GM12878 (cell line): ENCODE data around the gene KIFC3. TPM values are rescaled to one million over a fixed set of nuclear protein-coding genes. Genes with fewer than 3 reads are reported as not detected.

ENCODE experiments used
- ATF7 ChIP-seq: fragments of 450-650 bp; IDR thresholded peaks from 2 replicates; pipeline ENCODE4 v1.6.1; 2016; ENCODE audit warnings: low read depth, mild to moderate bottlenecking
- CEBPZ ChIP-seq: fragments of 150-350 bp; IDR thresholded peaks from 2 replicates; pipeline ENCODE4 v1.6.1; 2016; ENCODE audit warnings: low read depth, low read length
- DPF2 ChIP-seq: fragments of 450-650 bp; IDR thresholded peaks from 2 replicates; pipeline ENCODE4 v1.6.1; 2017; ENCODE audit warnings: mild to moderate bottlenecking
- FOS ChIP-seq: IDR thresholded peaks from 3 replicates; pipeline ENCODE4 v1.6.1; 2011; ENCODE audit warnings: borderline replicate concordance; ENCODE audit not compliant: insufficient read length; ENCODE audit errors: extremely low read depth
- GABPA ChIP-seq: IDR thresholded peaks from 2 replicates; pipeline ENCODE4 v1.6.1; 2014; ENCODE audit warnings: antibody characterized with exemption, low read depth, mild to moderate bottlenecking, inconsistent platforms
- IKZF1 ChIP-seq: fragments of 450-650 bp; conservative IDR thresholded peaks from 2 replicates; pipeline ENCODE4 v1.6.1; 2017; ENCODE audit warnings: antibody characterized with exemption, mild to moderate bottlenecking
- NFYB ChIP-seq: IDR thresholded peaks from 2 replicates; pipeline ENCODE4 v1.6.1; 2011; ENCODE audit warnings: low read depth, mild to moderate bottlenecking, low read length, improper control_type of control experiment, moderate library complexity; ENCODE audit not compliant: insufficient read depth
- NKRF ChIP-seq: fragments of 450-650 bp; conservative IDR thresholded peaks from 2 replicates; pipeline ENCODE4 v1.6.1; 2017; ENCODE audit warnings: mild to moderate bottlenecking, moderate library complexity
- NR2C1 ChIP-seq: fragments of 450-650 bp; IDR thresholded peaks from 2 replicates; pipeline ENCODE4 v1.6.1; 2017; ENCODE audit warnings: antibody characterized with exemption, mild to moderate bottlenecking, moderate library complexity
- POLR2AphosphoS5 ChIP-seq: IDR thresholded peaks from 2 replicates; pipeline ENCODE4 v1.6.1; 2011; ENCODE audit warnings: mild to moderate bottlenecking, low read length, inconsistent platforms
- RELA ChIP-seq: fragments of 450-650 bp; IDR thresholded peaks from 2 replicates; pipeline ENCODE4 v1.8.0; 2014; ENCODE audit warnings: borderline replicate concordance; ENCODE audit not compliant: partially characterized antibody
- SIN3A ChIP-seq: IDR thresholded peaks from 2 replicates; pipeline ENCODE4 v1.6.1; 2012; ENCODE audit warnings: low read depth, low read length, improper control_type of control experiment
- SIX5 ChIP-seq: IDR thresholded peaks from 2 replicates; pipeline ENCODE4 v1.6.1; 2011; ENCODE audit warnings: mild to moderate bottlenecking, low read depth, low read length, moderate library complexity; ENCODE audit not compliant: severe bottlenecking
- SRF ChIP-seq, 2 experiments: IDR thresholded peaks; 2 replicates each; pipeline ENCODE4 v1.6.1; 2011; ENCODE audit warnings: low read depth in 2 of 2, low read length in 2 of 2, mild to moderate bottlenecking in 1 of 2, moderate library complexity in 1 of 2
- STAT3 ChIP-seq: IDR thresholded peaks from 2 replicates; pipeline ENCODE4 v1.6.1; 2011; ENCODE audit warnings: low read depth, low read length, improper control_type of control experiment
- YY1 ChIP-seq: IDR thresholded peaks from 2 replicates; pipeline ENCODE4 v1.6.1; 2011; ENCODE audit warnings: low read depth, mild to moderate bottlenecking, low read length
- polyA plus RNA-seq, 11 experiments: library from polyadenylated mRNA; depleted of rRNA in 4 of 11; unstranded in 6 of 11; stranded (reverse) in 5 of 11; fragments of >200 nt; fragmentation: Nextera tagmentation in 4 of 11; fragmentation: Illumina TruSeq in 1 of 11; extraction: Ambion mirVana in 4 of 11; extraction: Trizol in 1 of 11; gene quantifications; 1 replicate in 1 of 11; 2 replicates in 10 of 11; pipeline versions ENCODE4 v1.2.1 to v1.2.3, GENCODE V29; 2011 to 2016; ENCODE audit warnings: inconsistent platforms in 2 of 11, missing spikeins in 2 of 11, low read depth in 1 of 11
- total RNA-seq, 4 experiments: library from RNA; depleted of rRNA in 3 of 4; stranded (reverse); fragments of >200 nt in 3 of 4; fragmentation: Illumina TruSeq in 1 of 4; extraction: Trizol in 1 of 4; gene quantifications; 2 replicates each; pipeline versions ENCODE4 v1.2.1 to v1.2.3, GENCODE V29; 2013 to 2021
- TF ChIP-seq, protein P1 (sequence below): fragments of 450-650 bp; IDR thresholded peaks from 2 replicates; pipeline ENCODE4 v1.6.1; 2018; ENCODE audit warnings: borderline replicate concordance, mild to moderate bottlenecking; ENCODE audit not compliant: partially characterized antibody
- TF ChIP-seq, protein P2 (sequence below): fragments of 450-650 bp; IDR thresholded peaks from 2 replicates; pipeline ENCODE4 v1.6.1; 2017; ENCODE audit warnings: low read depth, mild to moderate bottlenecking, moderate library complexity

Gene KIFC3
- total and polyA plus RNA-seq, 10 of the 15 experiments (the other 5 are each of a cell fraction or from before 2014, with no cell fraction given): 0.22 to 1.3 (median 0.26) TPM; not detected in 3

GRCh38 chr16:57734925-57735754, 67.2 kb downstream of the KIFC3 start (continued):
- TF ChIP-seq NKRF: peak; percentile 37; the same call in 1 of the 2 replicates
- TF ChIP-seq RELA: peak; percentile 67
- peak; percentile 90 for TF ChIP-seq CEBPZ
- peak; percentile 96 for TF ChIP-seq NR2C1
- TF ChIP-seq NFYB: peak; percentile 95
- TF ChIP-seq, protein P1, sequence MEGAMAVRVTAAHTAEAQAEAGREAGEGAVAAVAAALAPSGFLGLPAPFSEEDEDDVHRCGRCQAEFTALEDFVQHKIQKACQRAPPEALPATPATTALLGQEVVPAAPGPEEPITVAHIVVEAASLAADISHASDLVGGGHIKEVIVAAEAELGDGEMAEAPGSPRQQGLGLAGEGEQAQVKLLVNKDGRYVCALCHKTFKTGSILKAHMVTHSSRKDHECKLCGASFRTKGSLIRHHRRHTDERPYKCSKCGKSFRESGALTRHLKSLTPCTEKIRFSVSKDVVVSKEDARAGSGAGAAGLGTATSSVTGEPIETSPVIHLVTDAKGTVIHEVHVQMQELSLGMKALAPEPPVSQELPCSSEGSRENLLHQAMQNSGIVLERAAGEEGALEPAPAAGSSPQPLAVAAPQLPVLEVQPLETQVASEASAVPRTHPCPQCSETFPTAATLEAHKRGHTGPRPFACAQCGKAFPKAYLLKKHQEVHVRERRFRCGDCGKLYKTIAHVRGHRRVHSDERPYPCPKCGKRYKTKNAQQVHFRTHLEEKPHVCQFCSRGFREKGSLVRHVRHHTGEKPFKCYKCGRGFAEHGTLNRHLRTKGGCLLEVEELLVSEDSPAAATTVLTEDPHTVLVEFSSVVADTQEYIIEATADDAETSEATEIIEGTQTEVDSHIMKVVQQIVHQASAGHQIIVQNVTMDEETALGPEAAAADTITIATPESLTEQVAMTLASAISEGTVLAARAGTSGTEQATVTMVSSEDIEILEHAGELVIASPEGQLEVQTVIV: peak; percentile 52
- peak; percentile 85 for TF ChIP-seq SIX5
- TF ChIP-seq SIN3A: 0 out of 2 replicates have a peak, but pooled peaks have one; percentile 44
- peak; percentile 95 for TF ChIP-seq IKZF1
- peak; percentile 88 for TF ChIP-seq GABPA
- TF ChIP-seq ATF7: peak; percentile 64
- TF ChIP-seq, protein P2, sequence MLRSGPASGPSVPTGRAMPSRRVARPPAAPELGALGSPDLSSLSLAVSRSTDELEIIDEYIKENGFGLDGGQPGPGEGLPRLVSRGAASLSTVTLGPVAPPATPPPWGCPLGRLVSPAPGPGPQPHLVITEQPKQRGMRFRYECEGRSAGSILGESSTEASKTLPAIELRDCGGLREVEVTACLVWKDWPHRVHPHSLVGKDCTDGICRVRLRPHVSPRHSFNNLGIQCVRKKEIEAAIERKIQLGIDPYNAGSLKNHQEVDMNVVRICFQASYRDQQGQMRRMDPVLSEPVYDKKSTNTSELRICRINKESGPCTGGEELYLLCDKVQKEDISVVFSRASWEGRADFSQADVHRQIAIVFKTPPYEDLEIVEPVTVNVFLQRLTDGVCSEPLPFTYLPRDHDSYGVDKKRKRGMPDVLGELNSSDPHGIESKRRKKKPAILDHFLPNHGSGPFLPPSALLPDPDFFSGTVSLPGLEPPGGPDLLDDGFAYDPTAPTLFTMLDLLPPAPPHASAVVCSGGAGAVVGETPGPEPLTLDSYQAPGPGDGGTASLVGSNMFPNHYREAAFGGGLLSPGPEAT: peak; percentile 39
- peak; percentile 23 to 92; a peak in 3 of 4 replicates for TF ChIP-seq SRF (IDR thresholded peaks at IDR 0.05; ENCODE audit: low read depth in 2 of 2, low read length in 2 of 2)
- TF ChIP-seq DPF2: peak; percentile 47
- peak; percentile 84 for TF ChIP-seq POLR2AphosphoS5
- TF ChIP-seq STAT3: no peak
- peak; percentile 99 for TF ChIP-seq YY1
- peak; percentile 92 for TF ChIP-seq FOS
